SK-N-SH (cell line): ENCODE data around the gene ARL3. TPM values are rescaled to one million over a fixed set of nuclear protein-coding genes. Genes with fewer than 3 reads are reported as not detected.

Source experiments
- polyA plus RNA-seq, 3 experiments: library from polyadenylated mRNA; depleted of rRNA; stranded (reverse); fragments of >200 nt; gene quantifications; 2 replicates each; pipeline ENCODE4 v1.2.3, GENCODE V29; 2012

Gene ARL3
- polyA plus RNA-seq, 1 of the 3 experiments (the other 2 are of a cell fraction), result 11.2 TPM

Other genes with a start within 250 kb of the ARL3 start
- 106 and 117 TPM in 2 replicates for gene ACTR1A, start 211.7 kb downstream of the ARL3 start, polyA plus RNA-seq (2012; rRNA removed)
- gene SUFU, start 210.4 kb downstream of the ARL3 start, polyA plus RNA-seq (2012; rRNA removed), result 4.6 and 5.7 TPM in 2 replicates
- 67.0 and 108 TPM in 2 replicates for gene TRIM8, start 69.9 kb downstream of the ARL3 start, polyA plus RNA-seq (2012; rRNA removed)
- 10.2 and 10.6 TPM in 2 replicates for gene SFXN2, start 239 bp upstream of the ARL3 start, polyA plus RNA-seq (2012; rRNA removed)
- gene WBP1L, start 29.6 kb upstream of the ARL3 start, polyA plus RNA-seq (2012; rRNA removed), result 22.8 and 29.8 TPM in 2 replicates
- gene CYP17A1, start 123.0 kb upstream of the ARL3 start, polyA plus RNA-seq (2012; rRNA removed), result not detected in 2 replicates
- gene BORCS7, start 139.9 kb upstream of the ARL3 start, polyA plus RNA-seq (2012; rRNA removed), result 42.7 and 45.4 TPM in 2 replicates
- gene AS3MT, start 155.1 kb upstream of the ARL3 start, polyA plus RNA-seq (2012; rRNA removed), result 9.0 and 9.7 TPM in 2 replicates
- gene CNNM2, start 203.9 kb upstream of the ARL3 start, polyA plus RNA-seq (2012; rRNA removed), result 2.2 and 4.0 TPM in 2 replicates